Psoas muscle (tissue), 8 donors: ENCODE data around the gene FOXI3. TPM values are rescaled to one million over a fixed set of nuclear protein-coding genes. Genes with fewer than 3 reads are reported as not detected.

ENCODE experiments used
- ATAC-seq, 4 donors: fragments of 200-7000 bp; cut with Tn5 transposase; one replicate each; pipeline ENCODE4 v1.9.1; 2020; ENCODE audit warnings: moderate library complexity in 3 of 4, mild to moderate bottlenecking in 2 of 4
- DNase-seq, 2 donors: peaks; one replicate each; pipeline ENCODE4 v3.0.0-alpha.2; 2020
- H3K27ac ChIP-seq: fragments of 200-600 bp; one replicate; pipeline ENCODE4 v1.8.0; 2022
- H3K27me3 ChIP-seq, 3 donors: fragments of 200-600 bp in 1 of 3; one replicate each; pipeline versions ENCODE4 v1.6.1 to v1.8.0; 2013 to 2022; ENCODE audit warnings: low read length in 2 of 3, mild to moderate bottlenecking in 2 of 3, moderate library complexity in 1 of 3; ENCODE audit not compliant: insufficient read depth in 3 of 3
- H3K36me3 ChIP-seq, 2 donors: fragments of 200-600 bp in 1 of 2; one replicate each; pipeline versions ENCODE4 v1.6.1 to v1.8.0; 2013 to 2022; ENCODE audit warnings: low read depth in 1 of 2, mild to moderate bottlenecking in 1 of 2, moderate library complexity in 1 of 2; ENCODE audit not compliant: insufficient read depth in 1 of 2
- H3K4me1 ChIP-seq: fragments of 200-600 bp; one replicate; pipeline ENCODE4 v1.8.0; 2022
- H3K4me3 ChIP-seq: fragments of 200-600 bp; one replicate; pipeline ENCODE4 v1.8.0; 2022; ENCODE audit warnings: mild to moderate bottlenecking
- H3K9me3 ChIP-seq: fragments of 200-600 bp; one replicate; pipeline ENCODE4 v1.8.0; 2022
- CTCF ChIP-seq: fragments of 200-600 bp; IDR thresholded peaks from one replicate; pipeline ENCODE4 v1.8.0; 2022; ENCODE audit warnings: antibody characterized with exemption
- WGBS, 3 donors: extraction: QIAGEN DNeasy Blood & Tissue Kit; methylation state at CpG; one replicate each; pipeline versions ENCODE4 v1.1.6 to v1.1.7; 2013; 5-methylcytosine and 5-hydroxymethylcytosine counted together
- intact Hi-C, 2 donors: fragments of 100-400 bp; cut with DNase I; formaldehyde crosslinking; loops; one replicate each; pipeline versions ENCODE4 v1.11.0 to v1.14.2; 2022
- long read RNA-seq, 2 donors: library from polyadenylated mRNA; unstranded; transcript quantifications; one replicate each; pipeline ENCODE4 v2.0.0, GENCODE V29; 2021
- polyA plus RNA-seq, 3 donors: library from polyadenylated mRNA; stranded (reverse); fragments of 200-250 nt; gene quantifications; one replicate each; pipeline ENCODE4 v1.2.3, GENCODE V29; 2013
- total RNA-seq, 4 donors: library from RNA; stranded (reverse); fragmentation: NEBNext Ultra II Directional in 2 of 4; extraction: Animal tissue kit (Norgen Biotek cat#: 25700) in 2 of 4; gene quantifications; one replicate each; pipeline versions ENCODE4 v1.2.1 to v1.2.4, GENCODE V29; 2021 to 2023
- donor health status: healthy with polysubstance abuse.
- donor health status: DM: no; HTN: no; CAD: no; lungs with moderate emphysema.
- donor health status: Bipolar disorder and iron deficiency.
- donor health status: healthy.
- donor health status: DM: yes; HTN: yes; CAD: no.
- donor health status: DM: no; HTN: no; CAD: no.
- donor health status: DM: no; HTN: no; CAD: no.
- donor health status: DM: yes; HTN: yes; CAD: no.

FOXI3 gene
- not detected for total RNA-seq
- not detected for polyA plus RNA-seq
- long read RNA-seq, donor 1: 0 reads
- long read RNA-seq, donor 2: 0 reads

- ATAC-seq: no peak
- no peak for TF ChIP-seq CTCF
- Histone ChIP-seq H3K4me3 (peak within 1 kb of the TSS; percentile 54), H3K27ac (no peak within 1 kb of the TSS), H3K27me3 (peaks cover 5 to 84% (median 14%) of the 10 kb centered on the region in 3 donors), H3K4me1 (no peaks in the 10 kb centered on the region), H3K36me3 (no peaks in the 10 kb centered on the region), H3K9me3 (no peaks in the 10 kb centered on the region)
- intact Hi-C loops: no loop called here
- WGBS, 3 donors: 0 to 2% (median 1%) methylated on average over 6 to 48 of the region's 48 CpGs
- no peak for DNase-seq
These were observed at the start of gene FOXI3 for GRCh38 chr2:88452565-88452905. TSS of gene FOXI3 (minus strand) at chr2:88452693. CDS start at chr2:88452535, 158 bp downstream.

GRCh38 chr2:88500691-88501090 is 48.2 kb upstream of the FOXI3 start:
- Histone ChIP-seq H3K4me1 (no peaks in the 10 kb centered on the region), H3K36me3 (no peaks in the 10 kb centered on the region), H3K27ac (no peak overlapping the region), H3K27me3 (no peaks in the 10 kb centered on the region), H3K9me3 (peaks cover 6% of the 10 kb centered on the region), H3K4me3 (no peak overlapping the region)
- TF ChIP-seq CTCF: no peak
- ATAC-seq (no peak), DNase-seq (no peak)
- intact Hi-C loops: no loop called here
- 91 to 96% (median 91%) methylated on average over 2 of the region's 2 CpGs for WGBS, 3 donors

GRCh38 chr2:88499204-88499603 is 46.7 kb upstream of the FOXI3 start:
- intact Hi-C loops: no loop called here
- Histone ChIP-seq H3K27ac (no peak overlapping the region), H3K36me3 (no peaks in the 10 kb centered on the region), H3K4me1 (no peaks in the 10 kb centered on the region), H3K4me3 (no peak overlapping the region), H3K27me3 (no peaks in the 10 kb centered on the region), H3K9me3 (peaks cover 6% of the 10 kb centered on the region)
- no peak for TF ChIP-seq CTCF
- no peak for ATAC-seq
- no peak for DNase-seq
- 21 to 28% (median 25%) methylated on average over 1 of the region's 1 CpG for WGBS, 3 donors

GRCh38 chr2:88493481-88493880 is 41.0 kb upstream of the FOXI3 start:
- TF ChIP-seq CTCF: no peak
- intact Hi-C loops: no loop called here
- ATAC-seq (no peak), DNase-seq (no peak)
- H3K4me3 ChIP-seq: no peak overlapping the region
- H3K36me3 ChIP-seq: no peaks in the 10 kb centered on the region
- H3K27ac ChIP-seq: no peak overlapping the region
- WGBS, 3 donors: 42 to 53% (median 52%) methylated on average over 4 of the region's 4 CpGs
- H3K9me3 ChIP-seq: no peaks in the 10 kb centered on the region
- H3K27me3 ChIP-seq: peaks cover 0 to 4% (median 0%) of the 10 kb centered on the region in 3 donors
- no peaks in the 10 kb centered on the region for H3K4me1 ChIP-seq

- Histone ChIP-seq H3K27ac (no peak overlapping the region), H3K27me3 (peaks cover 0 to 4% (median 0%) of the 10 kb centered on the region in 3 donors), H3K9me3 (no peaks in the 10 kb centered on the region), H3K36me3 (no peaks in the 10 kb centered on the region), H3K4me3 (no peak overlapping the region), H3K4me1 (no peaks in the 10 kb centered on the region)
- no peak for TF ChIP-seq CTCF
- no peak for ATAC-seq
- 47 to 50% (median 50%) methylated on average over 4 of the region's 4 CpGs for WGBS, 3 donors
- intact Hi-C loops: no loop called here
- DNase-seq: no peak
These were observed 39.5 kb upstream of the FOXI3 start for GRCh38 chr2:88492002-88492401.
